Spleen (tissue), 11 donors: ENCODE results near the gene MECP2. TPM values are rescaled to one million over a fixed set of nuclear protein-coding genes. Genes with fewer than 3 reads are reported as not detected.

Experiments
- DNase-seq: peaks from one replicate; pipeline ENCODE4 v3.0.0-alpha.2; 2020
- H3K27ac ChIP-seq, 8 donors: fragments of 200-600 bp; sonication (generic) in 7 of 8; 1 replicate in 4 of 8; 2 replicates in 4 of 8; pipeline versions ENCODE4 v1.5.0 to v1.8.0; 2016 to 2021; ENCODE audit warnings: inconsistent platforms in 4 of 8, mild to moderate bottlenecking in 4 of 8, moderate library complexity in 1 of 8
- H3K27me3 ChIP-seq, 7 donors: fragments of 200-600 bp; sonication (generic) in 6 of 7; replicated peaks in 1 of 7; 1 replicate in 4 of 7; 2 replicates in 3 of 7; pipeline versions ENCODE4 v1.5.0 to v1.8.0; 2016 to 2021; ENCODE audit warnings: inconsistent platforms in 3 of 7, mild to moderate bottlenecking in 1 of 7
- H3K36me3 ChIP-seq, 6 donors: fragments of 200-600 bp; sonication (generic) in 5 of 6; 1 replicate in 4 of 6; 2 replicates in 2 of 6; pipeline versions ENCODE4 v1.5.0 to v1.8.0; 2016 to 2021; ENCODE audit warnings: inconsistent platforms in 2 of 6
- H3K4me1 ChIP-seq, 6 donors: fragments of 200-600 bp; sonication (generic) in 5 of 6; 1 replicate in 3 of 6; 2 replicates in 3 of 6; pipeline versions ENCODE4 v1.5.0 to v1.8.0; 2016 to 2021; ENCODE audit warnings: inconsistent platforms in 3 of 6
- H3K4me3 ChIP-seq, 8 donors: fragments of 200-600 bp; sonication (generic) in 7 of 8; 1 replicate in 4 of 8; 2 replicates in 4 of 8; pipeline versions ENCODE4 v1.5.0 to v1.8.0; 2016 to 2021; ENCODE audit warnings: inconsistent platforms in 4 of 8, mild to moderate bottlenecking in 4 of 8, moderate library complexity in 2 of 8
- H3K9me3 ChIP-seq, 8 donors: fragments of 200-600 bp; sonication (generic) in 7 of 8; 1 replicate in 4 of 8; 2 replicates in 4 of 8; pipeline versions ENCODE4 v1.5.0 to v1.8.0; 2016 to 2021; ENCODE audit warnings: inconsistent platforms in 4 of 8
- CTCF ChIP-seq, 11 experiments: fragments of 200-600 bp in 7 of 11; fragments of 450-650 bp in 4 of 11; sonication (generic) in 4 of 11; IDR thresholded peaks in 8 of 11; conservative IDR thresholded peaks in 3 of 11; 1 replicate in 7 of 11; 2 replicates in 4 of 11; pipeline versions ENCODE4 v1.4.0 to v1.8.0; 2016 to 2021; ENCODE audit warnings: antibody characterized with exemption in 11 of 11, inconsistent platforms in 4 of 11, mild to moderate bottlenecking in 1 of 11
- POLR2A ChIP-seq, 3 donors: fragments of 450-650 bp; IDR thresholded peaks; one replicate each; pipeline ENCODE4 v1.5.1; 2017; ENCODE audit warnings: antibody characterized with exemption in 3 of 3, mild to moderate bottlenecking in 1 of 3
- POLR2AphosphoS5 ChIP-seq, 3 donors: sonication (generic); formaldehyde crosslinking; IDR thresholded peaks; one replicate each; pipeline ENCODE4 v1.5.1; 2017; ENCODE audit warnings: antibody characterized with exemption in 3 of 3
- WGBS, 5 donors: extraction: QIAGEN DNeasy Blood & Tissue Kit in 3 of 5; methylation state at CpG; one replicate each; pipeline versions ENCODE4 v1.1.5 to v1.1.7; 2013 to 2018; 5-methylcytosine and 5-hydroxymethylcytosine counted together
- intact Hi-C: fragments of 100-400 bp; cut with DNase I; formaldehyde crosslinking; loops from one replicate; pipeline ENCODE4 v1.15.0; 2023; ENCODE audit warnings: low total_unique reads
- polyA plus RNA-seq, 3 donors: library from polyadenylated mRNA; stranded (reverse); fragments of 200-250 nt; gene quantifications; one replicate each; pipeline ENCODE4 v1.2.1, GENCODE V29; 2013
- total RNA-seq, 7 donors: library from RNA; depleted of rRNA in 3 of 7; stranded (reverse); fragments of >200 nt in 3 of 7; fragmentation: NEBNext Ultra II Directional in 4 of 7; extraction: Animal tissue kit (Norgen Biotek cat#: 25700) in 4 of 7; gene quantifications; one replicate each; pipeline versions ENCODE4 v1.1.0 to v1.2.1, GENCODE V29; 2016 to 2021
- donor health status: healthy with polysubstance abuse.
- donor health status: DM: no; HTN: no; CAD: no; lungs with moderate emphysema.
- donor health status: DM: no; HTN: no; CAD: no.
- donor health status: Bipolar disorder and iron deficiency.
- donor health status: healthy.
- donor health status: DM: no; HTN: no; CAD: no.
- donor health status: DM: yes; HTN: yes; CAD: no.

Gene MECP2
- total and polyA plus RNA-seq, 10 donors, result 15.2 to 104 (median 71.5) TPM

- H3K36me3 ChIP-seq, result peaks cover 0 to 39% (median 2%) of the 10 kb centered on the region in 6 donors
- H3K27ac ChIP-seq, result no peak overlapping the region
- TF ChIP-seq CTCF (IDR thresholded peaks at IDR 0.05 in 8 of 11, conservative IDR thresholded peaks at IDR 0.05 in 3 of 11) (no peak), POLR2AphosphoS5 (IDR thresholded peaks at IDR 0.05) (peak; percentile 11 to 53 (median 34))
- peaks cover 0 to 30% (median 18%) of the 10 kb centered on the region in 6 donors for H3K4me1 ChIP-seq
- H3K4me3 ChIP-seq, result no peak overlapping the region
- H3K9me3 ChIP-seq, result no peaks in the 10 kb centered on the region
- WGBS, 5 donors, result 80 to 87% (median 83%) methylated on average over 17 to 27 of the region's 27 CpGs
- DNase-seq, result no peak
- intact Hi-C loops, result no loop called here
- no peaks in the 10 kb centered on the region for H3K27me3 ChIP-seq
Observed at GRCh38 chrX:154023276-154024000, 74.1 kb downstream of the MECP2 start.

- WGBS, 5 donors, result 75 to 97% (median 90%) methylated on average over 2 to 5 of the region's 5 CpGs
- intact Hi-C loops, result no loop called here
- Histone ChIP-seq H3K4me3 (no peak overlapping the region), H3K27me3 (no peaks in the 10 kb centered on the region), H3K4me1 (peaks cover 0 to 40% (median 24%) of the 10 kb centered on the region in 6 donors), H3K9me3 (no peaks in the 10 kb centered on the region), H3K27ac (no peak overlapping the region), H3K36me3 (peaks cover 0 to 41% (median 3%) of the 10 kb centered on the region in 6 donors)
- peak; percentile 64 for DNase-seq
- TF ChIP-seq POLR2A (IDR thresholded peaks at IDR 0.05) (no peak), POLR2AphosphoS5 (IDR thresholded peaks at IDR 0.05) (no peak), CTCF (IDR thresholded peaks at IDR 0.05 in 8 of 11, conservative IDR thresholded peaks at IDR 0.05 in 3 of 11) (no peak)
Observed at GRCh38 chrX:154022108-154022507, 75.4 kb downstream of the MECP2 start.

GRCh38 chrX:154021131-154021611 is 76.3 kb downstream of the MECP2 start:
- Histone ChIP-seq H3K9me3 (no peaks in the 10 kb centered on the region), H3K36me3 (peaks cover 0 to 41% (median 12%) of the 10 kb centered on the region in 6 donors), H3K27ac (peak overlapping the region in 5 of 8 donors; percentile 38 to 94 (median 92)), H3K4me1 (peaks cover 0 to 46% (median 27%) of the 10 kb centered on the region in 6 donors), H3K27me3 (peaks cover 0 to 5% (median 0%) of the 10 kb centered on the region in 7 donors), H3K4me3 (peak overlapping the region in 1 of 8 donors; percentile 85)
- no peak for TF ChIP-seq CTCF (IDR thresholded peaks at IDR 0.05 in 8 of 11, conservative IDR thresholded peaks at IDR 0.05 in 3 of 11)
- no peak for TF ChIP-seq POLR2A (IDR thresholded peaks at IDR 0.05)
- peak; percentile 23 to 60 (median 24) for TF ChIP-seq POLR2AphosphoS5 (IDR thresholded peaks at IDR 0.05)
- intact Hi-C loops, result no loop called here
- WGBS, 5 donors, result 45 to 68% (median 63%) methylated on average over 3 to 11 of the region's 11 CpGs
- DNase-seq, result peak; percentile 74

GRCh38 chrX:154020536-154021115 is 76.9 kb downstream of the MECP2 start:
- Histone ChIP-seq H3K27ac (peak overlapping the region; percentile 80 to 94 (median 91)), H3K4me1 (peaks cover 0 to 51% (median 27%) of the 10 kb centered on the region in 6 donors), H3K36me3 (peaks cover 0 to 41% (median 17%) of the 10 kb centered on the region in 6 donors), H3K27me3 (peaks cover 0 to 6% (median 0%) of the 10 kb centered on the region in 7 donors), H3K9me3 (no peaks in the 10 kb centered on the region), H3K4me3 (peak overlapping the region in 7 of 8 donors; percentile 27 to 85 (median 46))
- DNase-seq, result no peak
- TF ChIP-seq CTCF (IDR thresholded peaks at IDR 0.05 in 8 of 11, conservative IDR thresholded peaks at IDR 0.05 in 3 of 11) (no peak), POLR2A (IDR thresholded peaks at IDR 0.05) (no peak), POLR2AphosphoS5 (IDR thresholded peaks at IDR 0.05) (no peak)
- 29 to 60% (median 37%) methylated on average over 7 to 9 of the region's 9 CpGs for WGBS, 5 donors
- intact Hi-C loops, result no loop called here
